Measurements from ENCODE around the gene ALMS1. TPM values are rescaled to one million over a fixed set of nuclear protein-coding genes. Genes with fewer than 3 reads are reported as not detected.

ALMS1 gene
- total and polyA plus RNA-seq, 2 of the 8 experiments (the other 6 are each of a cell fraction or from before 2014, with no cell fraction given) = 21.8 to 45.6 TPM

- H3K9me3 ChIP-seq (ENCODE audit: insufficient read depth in 2 of 2, low read depth in 1 of 2, low read length in 1 of 2) = no peaks in the 10 kb centered on the region
- no peak overlapping the region for H3K27ac ChIP-seq (ENCODE audit: low read depth, low read length)
- no peak overlapping the region for H2BK20ac ChIP-seq (ENCODE audit: low read length)
- POLR2A ChIA-PET (ENCODE audit: partially characterized antibody) = interaction anchor here (0.6 kb wide), 1 partner anchor 8 kb away, joined by 3 read pairs; no protein-coding TSS in a partner anchor
- 0 out of 8 replicates have a peak, but pooled peaks cover 0 to 3% (median 0%) of the 10 kb centered on the region in 4 experiments for H3K36me3 ChIP-seq (ENCODE audit: control insufficient read depth in 2 of 4, insufficient read depth in 4 of 4, low read length in 3 of 4)
- no peak overlapping the region for H4K5ac ChIP-seq (ENCODE audit: insufficient read length, low read depth, low read length)
- H4K8ac ChIP-seq (ENCODE audit: extremely low read depth, insufficient read depth, low read length) = no peak overlapping the region
- H3K4me3 ChIP-seq (ENCODE audit: extremely low read depth in 1 of 4, insufficient read depth in 2 of 4, low read depth in 3 of 4, low read length in 4 of 4) = no peak overlapping the region
- no peaks in the 10 kb centered on the region for H3K27me3 ChIP-seq (replicated peaks in 1 of 4; ENCODE audit: control insufficient read depth in 3 of 4, extremely low read depth in 1 of 4, insufficient read depth in 3 of 4, low read length in 3 of 4)
- no peak overlapping the region for H3K9ac ChIP-seq (replicated peaks in 1 of 4; ENCODE audit: extremely low read depth in 1 of 4, low read depth in 3 of 4, low read length in 3 of 4)
- H2AFZ ChIP-seq (ENCODE audit: low read length) = no peak overlapping the region
- DNase-seq (ENCODE audit: low read depth in 1 of 2, low spot score in 2 of 2) = no peak
- H3K4ac ChIP-seq (replicated peaks; ENCODE audit: insufficient read length, low read depth, low read length) = no peak overlapping the region
- H2BK120ac ChIP-seq (replicated peaks; ENCODE audit: low read depth, low read length) = no peak overlapping the region
- WGBS, 2 experiments (ENCODE audit: extremely low coverage in 1 of 2, insufficient coverage in 1 of 2, insufficient read length in 1 of 2, insufficient replicate concordance in 2 of 2, low coverage in 1 of 2, low lambda C conversion rate in 2 of 2, missing lambda C conversion rate in 1 of 2) = 81% methylated on average over 1 of the region's 1 CpG; no CpG with 5 or more reads in 1 of the 2 experiments
- no peak overlapping the region for H3K14ac ChIP-seq (ENCODE audit: insufficient read length)
- no peak overlapping the region for H2BK5ac ChIP-seq (ENCODE audit: low read depth, low read length)
- TF ChIP-seq SUZ12 (IDR thresholded peaks at IDR 0.05; ENCODE audit: low read length) (no peak), TBP (IDR thresholded peaks at IDR 0.05; ENCODE audit: low read depth, low read length) (no peak), CTBP2 (IDR thresholded peaks at IDR 0.05; ENCODE audit: borderline replicate concordance, insufficient read depth, insufficient read length, low read length) (no peak), JUN (IDR thresholded peaks at IDR 0.05; ENCODE audit: low read depth, low read length) (no peak), ASH2L (IDR thresholded peaks at IDR 0.05; ENCODE audit: low read length) (no peak), POLR2AphosphoS5 (IDR thresholded peaks at IDR 0.05; ENCODE audit: low read depth, low read length) (no peak), RAD21 (IDR thresholded peaks at IDR 0.05 in 1 of 2, conservative IDR thresholded peaks at IDR 0.05 in 1 of 2; ENCODE audit: low read depth in 2 of 2, low read length in 2 of 2) (no peak), KDM1A (IDR thresholded peaks at IDR 0.05; ENCODE audit: borderline replicate concordance, low read length) (no peak)
- no peaks in the 10 kb centered on the region for H4K20me1 ChIP-seq (replicated peaks in 1 of 2; ENCODE audit: control insufficient read depth in 1 of 2, insufficient read depth in 2 of 2, low read length in 2 of 2)
- CTCF ChIA-PET (ENCODE audit: partially characterized antibody) = no interaction called here
- no peak overlapping the region for H3K4me2 ChIP-seq (ENCODE audit: insufficient read depth in 1 of 2, low read depth in 2 of 2, low read length in 2 of 2)
- H3K79me2 ChIP-seq (ENCODE audit: control insufficient read depth in 1 of 2, insufficient read depth in 2 of 2, low read length in 2 of 2) = no peaks in the 10 kb centered on the region
- H2AK5ac ChIP-seq (ENCODE audit: low read depth, low read length) = no peak overlapping the region
- H3K4me1 ChIP-seq (replicated peaks in 1 of 4; ENCODE audit: control insufficient read depth in 3 of 4, insufficient read depth in 4 of 4, low read length in 3 of 4) = peaks cover 0 to 2% (median 0%) of the 10 kb centered on the region in 4 experiments; a peak in 2 of 7 replicates
- H3K56ac ChIP-seq (replicated peaks; ENCODE audit: insufficient read length, low read depth, low read length) = no peak overlapping the region
- no peak overlapping the region for H4K91ac ChIP-seq (replicated peaks; ENCODE audit: insufficient read length, low read length)
- no peak overlapping the region for H3K23ac ChIP-seq (ENCODE audit: insufficient read length)
- H2BK15ac ChIP-seq (ENCODE audit: low read length) = no peak overlapping the region
- H2BK12ac ChIP-seq (ENCODE audit: low read depth, low read length) = no peak overlapping the region
- H3K23me2 ChIP-seq (ENCODE audit: low read depth, low read length) = no peaks in the 10 kb centered on the region
- no peak overlapping the region for H3K18ac ChIP-seq (ENCODE audit: extremely low read depth, low read length)
- no peak for FAIRE-seq
- no peaks in the 10 kb centered on the region for H3K79me1 ChIP-seq (ENCODE audit: low read depth, low read length)
These were observed 179.3 kb downstream of the ALMS1 start for GRCh38 chr2:73564986-73565385.
